Ishikawa (cell line): Measurements from ENCODE around the gene PZP.

Experiments
- CEBPB ChIP-seq: IDR thresholded peaks from 2 replicates; pipeline ENCODE4 v1.6.1; 2012
- CREB1 ChIP-seq: IDR thresholded peaks from 2 replicates; pipeline ENCODE4 v1.6.1; 2012; ENCODE audit warnings: low read depth
- EGR1 ChIP-seq: IDR thresholded peaks from 2 replicates; pipeline ENCODE4 v1.6.1; 2012
- EP300 ChIP-seq: IDR thresholded peaks from 2 replicates; pipeline ENCODE4 v1.6.1; 2012; ENCODE audit warnings: borderline replicate concordance
- FOXM1 ChIP-seq: IDR thresholded peaks from 2 replicates; pipeline ENCODE4 v1.6.1; 2012; ENCODE audit warnings: low read depth, borderline replicate concordance
- MAX ChIP-seq: IDR thresholded peaks from 2 replicates; pipeline ENCODE4 v1.6.1; 2012
- NFIC ChIP-seq: IDR thresholded peaks from 2 replicates; pipeline ENCODE4 v1.6.1; 2012
- RAD21 ChIP-seq: IDR thresholded peaks from 2 replicates; pipeline ENCODE4 v1.6.1; 2012; ENCODE audit warnings: low read depth
- REST ChIP-seq: IDR thresholded peaks from 2 replicates; pipeline ENCODE4 v1.6.1; 2012; ENCODE audit warnings: low read depth, mild to moderate bottlenecking
- TAF1 ChIP-seq: IDR thresholded peaks from 2 replicates; pipeline ENCODE4 v1.6.1; 2012; ENCODE audit warnings: low read depth, mild to moderate bottlenecking
- TCF12 ChIP-seq: IDR thresholded peaks from 2 replicates; pipeline ENCODE4 v1.6.1; 2012; ENCODE audit warnings: low read depth
- TEAD4 ChIP-seq: IDR thresholded peaks from 2 replicates; pipeline ENCODE4 v1.6.1; 2012
- USF1 ChIP-seq: IDR thresholded peaks from 2 replicates; pipeline ENCODE4 v1.6.1; 2012
- YY1 ChIP-seq: IDR thresholded peaks from 2 replicates; pipeline ENCODE4 v1.6.1; 2012; ENCODE audit warnings: low read depth
- ZBTB7A ChIP-seq: IDR thresholded peaks from 2 replicates; pipeline ENCODE4 v1.6.1; 2012; ENCODE audit warnings: low read depth

Gene PZP

GRCh38 chr12:9211687-9212086 lies 3.5 kb upstream of the PZP start:
- no peak for TF ChIP-seq CEBPB
- no peak for TF ChIP-seq TEAD4
- no peak for TF ChIP-seq FOXM1
- no peak for TF ChIP-seq USF1
- TF ChIP-seq REST = no peak
- no peak for TF ChIP-seq EGR1

GRCh38 chr12:9204380-9204779 lies 3.8 kb downstream of the PZP start:
- TF ChIP-seq TEAD4 (no peak), CREB1 (no peak), RAD21 (no peak), YY1 (no peak)

- TF ChIP-seq EP300 = no peak
- TF ChIP-seq EGR1 = no peak
- TF ChIP-seq TAF1 = no peak
- TF ChIP-seq NFIC = no peak
- no peak for TF ChIP-seq CREB1
- TF ChIP-seq RAD21 = no peak
- no peak for TF ChIP-seq ZBTB7A
- TF ChIP-seq YY1 = no peak
- no peak for TF ChIP-seq USF1
- no peak for TF ChIP-seq MAX
- no peak for TF ChIP-seq TCF12
- no peak for TF ChIP-seq TEAD4
Observed at GRCh38 chr12:9198012-9198411, 10.2 kb downstream of the PZP start.

- no peak for TF ChIP-seq TEAD4
- TF ChIP-seq REST = no peak
- TF ChIP-seq FOXM1 = no peak
Observed at GRCh38 chr12:9184276-9184675, 23.9 kb downstream of the PZP start.

GRCh38 chr12:9180810-9181209 lies 27.4 kb downstream of the PZP start:
- TF ChIP-seq ZBTB7A (no peak), REST (no peak), CEBPB (no peak), USF1 (no peak), FOXM1 (no peak), TAF1 (no peak), EP300 (no peak), RAD21 (no peak), CREB1 (no peak)

GRCh38 chr12:9179781-9180180 lies 28.4 kb downstream of the PZP start:
- TF ChIP-seq TCF12 (no peak), MAX (no peak), TEAD4 (no peak), EP300 (no peak), YY1 (no peak), TAF1 (no peak), CEBPB (no peak), EGR1 (no peak), REST (no peak)
